GM21526 (cell line): ENCODE measurements around the gene ARMS2.

ENCODE experiments used
- ATAC-seq: cut with Tn5 transposase; IDR thresholded peaks from one replicate; pipeline ENCODE4 v1.9.1; 2021; ENCODE audit warnings: moderate library complexity; ENCODE audit not compliant: unreplicated experiment, low FRiP score

The ARMS2 gene

GRCh38 chr10:122450353-122450990 is 4.0 kb upstream of the ARMS2 start:
- ATAC-seq: no peak

DNA sequence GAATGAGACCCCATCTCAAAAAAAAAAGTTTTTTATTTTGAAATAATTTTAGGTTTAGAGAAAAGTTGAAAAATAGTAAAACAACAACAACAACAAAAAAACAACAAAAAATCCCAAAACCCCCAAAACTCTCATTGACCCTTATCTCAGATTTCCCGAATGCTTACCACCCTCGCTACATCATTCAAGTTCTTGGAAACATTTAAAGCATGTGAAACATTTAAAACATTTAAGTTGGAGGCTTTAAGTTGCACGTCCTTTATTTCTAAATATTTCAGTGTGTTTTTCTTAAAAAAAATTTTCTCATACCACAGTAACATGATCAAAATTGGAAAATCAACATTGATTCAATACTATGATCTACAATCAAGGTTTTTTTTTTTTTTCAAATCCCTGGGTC is 382 bp upstream of the ARMS2 start:
- no peak for ATAC-seq

DNA sequence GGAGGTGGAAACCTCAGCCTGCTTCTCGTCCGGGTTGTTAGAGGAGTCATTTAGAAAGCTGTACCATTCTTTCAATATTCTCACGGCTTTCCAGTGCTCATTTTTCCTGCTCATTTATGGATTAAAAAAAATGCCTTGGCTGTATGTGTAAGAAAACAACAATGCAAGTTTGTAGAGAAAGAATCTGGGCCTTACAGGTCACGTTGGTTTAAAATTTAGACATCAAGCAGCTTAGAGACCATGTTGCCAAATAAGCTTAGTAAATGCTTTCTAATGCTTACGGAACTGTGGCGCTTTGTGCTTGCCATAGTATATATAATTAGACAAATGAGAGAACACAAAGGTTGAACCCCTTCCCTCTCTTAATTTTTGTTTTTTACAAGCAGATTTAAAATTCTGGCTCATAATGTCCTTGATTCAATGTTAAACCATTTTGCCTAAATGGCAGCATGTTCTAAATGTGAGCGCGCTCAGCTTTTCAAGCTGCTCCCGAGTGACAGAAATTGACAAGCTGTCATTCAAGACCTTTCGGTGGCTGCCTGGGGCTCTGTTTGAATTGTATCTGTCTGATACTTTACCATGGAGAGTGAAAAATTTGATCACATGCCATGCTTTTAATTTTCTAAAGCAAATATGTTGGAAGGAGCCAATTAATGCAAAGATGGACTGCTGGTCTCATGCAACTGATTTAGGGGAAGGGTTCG is 1.1 kb downstream of the ARMS2 start:
- ATAC-seq: no peak

DNA sequence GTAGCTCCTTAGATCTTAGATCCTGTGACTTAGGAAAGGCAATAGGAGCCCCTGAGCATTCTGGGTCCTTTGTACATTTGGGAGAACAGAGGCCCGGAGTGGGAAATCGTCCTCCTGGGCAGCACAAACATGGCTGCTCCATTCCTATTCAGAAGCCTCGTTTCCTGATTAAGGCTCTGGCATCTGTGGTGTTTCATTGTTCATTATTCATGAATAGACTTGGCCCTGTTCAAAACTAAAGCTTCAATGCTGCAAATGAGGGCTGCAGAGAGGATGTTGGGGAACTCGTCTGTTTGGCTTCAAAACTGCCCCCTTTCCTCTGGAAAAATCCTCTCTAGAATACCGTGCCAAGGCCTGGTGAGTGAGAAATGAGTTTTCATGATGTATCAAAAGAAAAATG is 3.5 kb downstream of the ARMS2 start:
- no peak for ATAC-seq

- ATAC-seq: no peak
Measured at GRCh38 chr10:122458693-122459092, 4.2 kb downstream of the ARMS2 start.

DNA sequence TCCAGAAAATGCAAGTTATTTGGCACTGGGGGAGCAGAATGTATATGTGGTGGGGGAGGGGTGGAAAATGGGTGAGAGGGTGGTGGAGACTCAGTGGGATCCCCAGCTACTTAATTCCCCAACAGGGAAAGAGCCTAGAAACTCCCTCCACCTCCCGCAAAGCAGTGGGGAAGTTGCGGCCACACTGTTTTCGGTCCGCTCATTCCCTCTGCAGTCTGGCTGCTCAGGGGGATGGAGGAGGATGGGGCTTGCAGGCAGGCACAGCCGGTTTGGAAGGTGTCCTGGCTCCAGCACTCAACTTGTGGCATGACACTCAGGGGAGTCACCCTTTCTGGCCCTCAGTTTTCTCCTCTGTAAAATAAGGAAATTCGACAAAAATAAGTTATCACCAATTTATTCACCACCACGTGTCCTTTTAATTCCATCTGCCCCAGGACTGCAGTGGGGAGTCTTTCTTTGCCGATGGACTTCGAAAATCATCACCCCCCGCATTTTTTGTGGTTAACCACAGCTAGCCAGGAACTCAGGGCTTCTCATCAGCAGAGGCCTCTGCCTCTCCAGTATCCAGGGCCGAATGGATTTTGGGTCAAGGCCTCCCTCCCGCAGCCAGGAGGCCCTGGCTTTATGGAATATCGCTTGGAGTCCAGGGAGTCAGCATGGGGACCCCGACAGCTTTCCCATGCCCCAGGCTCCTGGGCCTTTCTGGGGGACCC is 5.3 kb downstream of the ARMS2 start:
- ATAC-seq: no peak

- ATAC-seq: no peak
Measured at GRCh38 chr10:122460891-122461293, 6.4 kb downstream of the ARMS2 start.

- no peak for ATAC-seq
Measured at GRCh38 chr10:122461367-122461728, 6.9 kb downstream of the ARMS2 start, which contains the start of gene HTRA1. Gene HTRA1, plus strand, starts transcription at chr10:122461553. Its CDS starts 100 bp downstream, at chr10:122461653.

DNA sequence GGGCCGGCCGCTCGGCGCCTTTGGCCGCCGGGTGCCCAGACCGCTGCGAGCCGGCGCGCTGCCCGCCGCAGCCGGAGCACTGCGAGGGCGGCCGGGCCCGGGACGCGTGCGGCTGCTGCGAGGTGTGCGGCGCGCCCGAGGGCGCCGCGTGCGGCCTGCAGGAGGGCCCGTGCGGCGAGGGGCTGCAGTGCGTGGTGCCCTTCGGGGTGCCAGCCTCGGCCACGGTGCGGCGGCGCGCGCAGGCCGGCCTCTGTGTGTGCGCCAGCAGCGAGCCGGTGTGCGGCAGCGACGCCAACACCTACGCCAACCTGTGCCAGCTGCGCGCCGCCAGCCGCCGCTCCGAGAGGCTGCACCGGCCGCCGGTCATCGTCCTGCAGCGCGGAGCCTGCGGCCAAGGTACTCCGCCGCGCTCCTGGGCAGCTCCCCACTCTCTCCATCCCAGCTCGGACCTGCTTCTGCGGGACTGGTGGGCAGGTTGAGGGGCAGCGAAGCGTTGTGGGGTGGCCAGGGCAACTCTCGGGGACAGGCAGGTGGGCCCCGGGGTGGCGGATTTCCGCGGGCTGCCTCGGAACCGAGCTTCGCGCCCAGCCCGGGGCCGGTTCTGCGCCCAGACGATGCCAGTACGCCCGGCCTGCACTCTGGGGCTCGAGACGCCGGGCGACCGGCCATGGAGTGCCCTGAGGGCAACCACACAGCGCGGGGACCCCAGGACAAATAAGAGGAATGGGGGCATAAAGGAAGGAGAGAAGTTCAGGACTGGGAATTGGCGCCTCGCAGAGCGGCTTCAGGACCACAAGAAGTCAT is 7.5 kb downstream of the ARMS2 start:
- ATAC-seq: no peak

DNA sequence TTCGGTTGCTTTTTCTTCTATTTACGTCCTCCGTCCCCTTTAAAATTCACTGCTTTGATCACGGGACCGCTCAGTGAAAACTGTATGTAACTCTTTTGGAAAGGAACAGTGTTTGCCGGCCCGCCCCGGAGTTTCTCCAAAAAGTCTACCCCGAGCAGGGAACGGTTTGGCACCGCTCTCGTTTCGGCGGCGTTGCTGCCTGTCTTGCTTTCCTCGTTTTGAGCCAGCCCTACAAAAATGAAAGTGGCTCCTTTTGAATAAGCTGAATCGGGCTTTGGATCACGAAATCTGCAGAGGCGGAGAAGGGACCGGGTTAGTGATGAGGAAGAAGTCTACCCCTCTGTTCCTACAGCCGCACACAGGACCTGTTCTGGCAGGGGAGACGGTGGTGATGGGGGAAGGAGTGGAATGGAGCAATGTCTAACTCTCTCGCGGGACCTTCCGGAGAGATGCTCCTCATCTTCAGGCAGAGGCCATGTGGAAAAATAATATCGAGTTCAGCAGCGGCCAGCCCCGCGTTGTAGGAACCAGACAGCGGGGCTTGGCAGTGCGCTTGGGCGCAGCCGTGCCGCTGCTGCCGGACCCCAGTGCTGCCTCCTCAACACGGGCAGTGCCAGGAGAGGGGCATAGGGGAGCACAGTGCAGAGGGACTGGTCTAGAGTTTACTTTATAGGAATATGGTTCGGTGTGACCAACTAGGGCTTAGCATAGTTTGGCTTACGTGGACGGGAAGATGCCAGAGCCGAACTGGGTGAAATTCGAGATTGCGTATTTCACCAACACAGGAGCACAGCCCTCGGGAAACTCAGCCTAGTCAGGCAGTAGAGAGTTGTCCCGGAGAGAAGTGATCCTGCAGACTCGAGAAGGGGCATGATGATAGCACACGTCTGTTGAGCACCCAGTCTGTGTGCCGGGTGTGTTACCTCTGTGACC is 8.3 kb downstream of the ARMS2 start:
- ATAC-seq: no peak

- no peak for ATAC-seq
Measured at GRCh38 chr10:122463466-122464249, 9.2 kb downstream of the ARMS2 start.

- no peak for ATAC-seq
Measured at GRCh38 chr10:122464250-122464510, 9.7 kb downstream of the ARMS2 start.

- no peak for ATAC-seq
Measured at GRCh38 chr10:122464586-122464985, 10.1 kb downstream of the ARMS2 start.

DNA sequence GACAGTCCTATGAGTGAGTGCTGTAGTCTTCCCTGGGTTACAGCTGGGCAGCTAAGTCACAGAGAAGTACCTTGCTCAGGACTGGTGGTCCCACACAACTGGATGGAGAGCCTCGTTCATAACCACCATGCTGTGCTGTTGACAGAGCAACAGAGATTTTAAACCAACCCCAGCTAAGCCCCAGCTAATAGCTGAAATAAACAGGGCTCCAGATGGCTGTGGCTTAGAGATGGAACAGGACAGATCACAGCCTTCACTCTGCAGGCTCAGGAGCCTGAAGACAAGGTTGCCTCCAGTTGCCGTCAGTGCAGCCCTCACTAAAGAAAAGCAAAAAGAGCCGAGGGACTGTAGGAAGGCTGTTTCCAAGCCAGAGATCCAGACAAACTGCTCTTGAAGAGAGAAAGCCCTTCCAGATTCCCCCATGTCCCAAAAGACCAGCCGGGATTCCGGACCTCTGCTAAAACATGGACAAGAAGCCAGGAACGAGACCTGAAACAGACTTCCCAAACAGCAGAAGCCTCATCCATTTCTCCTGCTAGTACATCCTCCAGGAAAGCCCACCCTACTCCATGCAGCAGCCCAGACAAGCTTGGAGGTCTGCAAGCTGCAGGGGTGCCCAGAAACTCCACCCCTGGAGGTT is 11.1 kb downstream of the ARMS2 start:
- no peak for ATAC-seq

DNA sequence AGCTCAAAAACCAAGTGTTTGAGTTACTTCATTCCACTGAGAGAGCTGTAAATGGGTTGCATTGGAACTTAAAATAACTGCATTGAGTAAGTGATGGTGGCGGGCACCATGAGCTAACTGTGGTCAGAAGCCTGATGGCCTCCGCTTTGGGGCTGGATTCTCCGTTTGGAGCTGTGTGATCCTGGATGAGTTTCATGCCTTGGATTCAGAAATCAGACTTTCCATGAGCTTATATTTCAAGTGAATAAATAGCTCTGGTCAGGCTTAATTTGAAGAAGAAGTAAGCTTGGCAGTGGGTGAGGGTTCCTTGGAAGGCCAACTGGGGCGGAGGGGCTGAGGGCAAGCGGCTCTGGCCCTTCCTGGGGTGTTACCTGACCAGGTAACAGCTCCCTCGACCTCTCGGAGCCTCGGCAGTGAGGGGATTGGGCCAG is 12.5 kb downstream of the ARMS2 start:
- ATAC-seq: no peak

DNA sequence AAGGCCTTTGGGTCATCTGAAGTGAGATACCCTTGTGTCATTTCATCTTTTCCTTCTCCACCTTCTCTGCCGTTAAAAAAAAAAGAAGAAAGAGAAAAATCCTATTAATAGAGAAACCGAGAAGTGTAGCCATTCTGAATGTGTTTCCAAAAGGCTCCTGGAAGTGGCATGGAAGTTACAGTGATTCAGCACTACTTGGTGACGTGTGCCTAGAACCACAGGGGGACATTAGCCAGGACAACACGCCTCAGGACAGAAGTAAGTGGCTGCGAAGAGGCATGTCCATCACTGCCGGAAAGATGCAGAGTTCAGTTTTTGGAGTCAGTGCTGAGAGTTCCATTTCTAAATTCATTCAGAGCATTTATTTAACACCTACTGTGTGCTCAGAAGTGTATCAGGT is 13.2 kb downstream of the ARMS2 start:
- ATAC-seq: no peak

DNA sequence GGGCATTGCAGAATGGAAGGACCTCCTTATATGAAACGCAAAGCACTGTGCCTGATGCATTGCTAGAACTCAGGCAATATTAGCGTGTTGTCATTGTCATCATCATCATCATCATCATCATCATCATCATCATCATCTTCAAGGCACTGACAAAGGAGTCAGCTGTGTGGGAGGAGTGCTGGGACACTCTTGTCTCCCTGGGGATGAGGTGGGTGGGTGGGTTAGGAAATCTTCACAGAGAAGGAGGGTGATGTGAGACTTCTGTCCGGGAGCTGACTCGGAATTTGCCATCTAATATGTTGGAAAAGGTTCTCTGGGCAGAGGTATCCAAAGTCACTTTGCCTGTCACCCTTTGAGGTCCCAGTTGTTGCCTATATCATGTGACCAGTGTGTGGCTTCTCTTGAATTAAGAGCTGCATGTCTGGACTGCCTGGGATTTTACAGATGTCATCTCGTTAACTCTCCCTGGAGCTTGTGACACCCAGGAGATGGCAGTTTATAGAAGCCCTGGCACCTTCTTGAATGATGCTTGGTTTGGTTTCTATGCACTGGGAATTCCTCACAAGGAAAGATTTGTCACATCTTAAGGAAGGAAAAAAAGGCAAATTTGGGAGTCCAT is 14.0 kb downstream of the ARMS2 start:
- ATAC-seq: no peak
